Nephron progenitor cell (in vitro differentiated cells): ENCODE measurements around the gene NEURL1.
A peak's percentile ranks its signal among the peaks of the same experiment; 100 is the strongest.

Source experiments
- DNase-seq: peaks from one replicate; pipeline ENCODE4 v3.0.0; 2021
- H3K27ac Mint-ChIP-seq: 2 replicates; pipeline ENCODE4 v1.8.0; 2021; ENCODE audit warnings: mild to moderate bottlenecking, moderate library complexity, mixed read lengths
- H3K27me3 Mint-ChIP-seq: 2 replicates; pipeline ENCODE4 v1.8.0; 2021; ENCODE audit warnings: mild to moderate bottlenecking, low read depth, mixed read lengths; ENCODE audit not compliant: poor library complexity
- H3K36me3 Mint-ChIP-seq: 2 replicates; pipeline ENCODE4 v1.8.0; 2021; ENCODE audit warnings: low read depth, mixed read lengths
- H3K4me1 Mint-ChIP-seq: 2 replicates; pipeline ENCODE4 v1.8.0; 2021; ENCODE audit warnings: mixed read lengths
- H3K4me3 Mint-ChIP-seq: 2 replicates; pipeline ENCODE4 v1.8.0; 2021; ENCODE audit warnings: mild to moderate bottlenecking, moderate library complexity, mixed read lengths
- H3K9me3 Mint-ChIP-seq: 2 replicates; pipeline ENCODE4 v1.8.0; 2021; ENCODE audit warnings: mild to moderate bottlenecking, moderate library complexity, mixed read lengths
- CTCF ChIP-seq: fragments of 200-600 bp; sonication (generic); IDR thresholded peaks from 2 replicates; pipeline ENCODE4 v1.5.0; 2021; ENCODE audit warnings: antibody characterized with exemption

The NEURL1 gene

GRCh38 chr10:103457896-103458583 is 35.5 kb upstream of the NEURL1 start:
- Mint-ChIP-seq H3K27ac (no peak overlapping the region), H3K9me3 (no peaks in the 10 kb centered on the region), H3K27me3 (peaks cover 13% of the 10 kb centered on the region), H3K4me1 (peaks cover 32% of the 10 kb centered on the region), H3K4me3 (no peak overlapping the region), H3K36me3 (no peaks in the 10 kb centered on the region)
- DNase-seq, result no peak
- no peak for TF ChIP-seq CTCF

GRCh38 chr10:103458720-103459119 is 34.8 kb upstream of the NEURL1 start, which contains the start of gene CALHM1:
Gene CALHM1, minus strand, starts transcription at chr10:103458900. Its CDS starts 149 bp downstream, at chr10:103458751.
- Mint-ChIP-seq H3K27ac (no peak within 1 kb of the TSS), H3K4me3 (peak within 1 kb of the TSS; percentile 19), H3K9me3 (no peaks in the 10 kb centered on the region), H3K36me3 (no peaks in the 10 kb centered on the region), H3K27me3 (peaks cover 12% of the 10 kb centered on the region), H3K4me1 (peaks cover 25% of the 10 kb centered on the region)
- TF ChIP-seq CTCF, result no peak
- peak; percentile 33 for DNase-seq

GRCh38 chr10:103459615-103460014 is 33.9 kb upstream of the NEURL1 start:
- peak; percentile 39 for DNase-seq
- Mint-ChIP-seq H3K36me3 (no peaks in the 10 kb centered on the region), H3K4me3 (peak overlapping the region; percentile 19), H3K27me3 (peaks cover 8% of the 10 kb centered on the region), H3K9me3 (no peaks in the 10 kb centered on the region), H3K27ac (no peak overlapping the region), H3K4me1 (peaks cover 23% of the 10 kb centered on the region)
- no peak for TF ChIP-seq CTCF

- Mint-ChIP-seq H3K36me3 (no peaks in the 10 kb centered on the region), H3K4me1 (peaks cover 29% of the 10 kb centered on the region), H3K27me3 (peaks cover 14% of the 10 kb centered on the region), H3K27ac (no peak overlapping the region), H3K9me3 (no peaks in the 10 kb centered on the region), H3K4me3 (no peak overlapping the region)
- no peak for DNase-seq
- TF ChIP-seq CTCF, result no peak
Observed at GRCh38 chr10:103463499-103463898, 30.0 kb upstream of the NEURL1 start.

- Mint-ChIP-seq H3K27me3 (peaks cover 14% of the 10 kb centered on the region), H3K4me3 (no peak overlapping the region), H3K36me3 (no peaks in the 10 kb centered on the region), H3K4me1 (peaks cover 13% of the 10 kb centered on the region), H3K27ac (no peak overlapping the region), H3K9me3 (no peaks in the 10 kb centered on the region)
- no peak for TF ChIP-seq CTCF
- DNase-seq, result no peak
Observed at GRCh38 chr10:103465411-103466179, 27.9 kb upstream of the NEURL1 start.
